ENCODE data around the gene SNAI1.

DNA sequence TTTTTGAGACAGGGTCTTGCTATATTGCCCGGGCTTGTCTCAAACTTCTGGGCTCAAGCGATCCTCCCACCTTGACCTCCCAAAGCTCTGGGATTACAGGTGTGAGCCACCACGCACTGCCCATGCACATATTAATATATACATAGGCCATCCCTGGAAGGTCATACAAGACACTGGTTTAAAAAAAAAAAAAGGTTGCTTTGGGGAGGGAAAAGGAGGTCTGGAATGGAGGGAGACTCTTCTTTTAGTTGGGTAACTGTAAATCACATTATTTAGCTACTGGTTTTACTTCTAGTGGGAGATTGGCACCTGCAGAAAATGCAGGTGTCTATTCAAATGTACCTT, 4.1 kb upstream of the SNAI1 start:
- TF ChIP-seq CTCF (IDR thresholded peaks at IDR 0.05): no peak
- no peak for TF ChIP-seq POLR2A (IDR thresholded peaks at IDR 0.05; ENCODE audit: low read depth)
- no peak for TF ChIP-seq POLR2AphosphoS5 (IDR thresholded peaks at IDR 0.05)
- TF ChIP-seq EP300 (IDR thresholded peaks at IDR 0.05): no peak
